ENCODE data around the gene MCU.
"Not testable (repeated sequence)": the region's sequence is repeated elsewhere in the genome, so short reads cannot be mapped to it uniquely, and the experiment has no call there.

The MCU gene

GRCh38 chr10:72765051-72765745 lies 73.3 kb downstream of the MCU start:
- intact Hi-C loops (cut with DNase I; ENCODE audit: low total_unique reads), result no loop called here
- TF ChIP-seq CTCF (IDR thresholded peaks at IDR 0.05), result no peak

GRCh38 chr10:72771195-72771594 lies 79.3 kb downstream of the MCU start:
- DNase-seq; H3K27ac ChIP-seq; intact Hi-C loops (cut with DNase I; ENCODE audit: low total_unique reads); H3K36me3 ChIP-seq; H3K4me1 ChIP-seq; H3K27me3 ChIP-seq; H3K9me3 ChIP-seq; H3K4me3 ChIP-seq: not testable (repeated sequence)

More at GRCh38 chr10:72765051-72765745, 73.3 kb downstream of the MCU start:
- no peaks in the 10 kb centered on the region for H3K36me3 ChIP-seq
- no peak for DNase-seq
- H3K4me1 ChIP-seq, result peaks cover 0 to 32% (median 7%) of the 10 kb centered on the region in 4 donors
- H3K4me3 ChIP-seq, result no peak overlapping the region
- no peaks in the 10 kb centered on the region for H3K27me3 ChIP-seq
- no peak overlapping the region for H3K27ac ChIP-seq
- H3K9me3 ChIP-seq, result no peaks in the 10 kb centered on the region

GRCh38 chr10:72772031-72772430 lies 80.1 kb downstream of the MCU start:
- intact Hi-C loops (cut with DNase I; ENCODE audit: low total_unique reads), result no loop called here
- DNase-seq, result no peak
- Histone ChIP-seq H3K36me3 (no peaks in the 10 kb centered on the region), H3K27me3 (no peaks in the 10 kb centered on the region), H3K9me3 (no peaks in the 10 kb centered on the region), H3K4me3 (no peak overlapping the region), H3K4me1 (no peaks in the 10 kb centered on the region), H3K27ac (no peak overlapping the region)
- TF ChIP-seq CTCF (IDR thresholded peaks at IDR 0.05), result no peak

- intact Hi-C loops (cut with DNase I; ENCODE audit: low total_unique reads), result no loop called here
- H3K27ac ChIP-seq, result no peak overlapping the region
- no peak for DNase-seq
- H3K4me3 ChIP-seq, result no peak overlapping the region
- H3K36me3 ChIP-seq, result no peaks in the 10 kb centered on the region
- no peaks in the 10 kb centered on the region for H3K9me3 ChIP-seq
- peaks cover 0 to 34% (median 14%) of the 10 kb centered on the region in 4 donors for H3K4me1 ChIP-seq
- no peak for TF ChIP-seq CTCF (IDR thresholded peaks at IDR 0.05)
- H3K27me3 ChIP-seq, result no peaks in the 10 kb centered on the region
Measured at GRCh38 chr10:72779874-72780273, 87.9 kb downstream of the MCU start.

- Histone ChIP-seq H3K36me3 (no peaks in the 10 kb centered on the region), H3K27me3 (no peaks in the 10 kb centered on the region), H3K9me3 (no peaks in the 10 kb centered on the region), H3K4me1 (peaks cover 0 to 51% (median 24%) of the 10 kb centered on the region in 4 donors), H3K27ac (no peak overlapping the region), H3K4me3 (no peak overlapping the region)
- no peak for DNase-seq
- no peak for TF ChIP-seq CTCF (IDR thresholded peaks at IDR 0.05)
- intact Hi-C loops (cut with DNase I; ENCODE audit: low total_unique reads), result no loop called here
Measured at GRCh38 chr10:72782649-72783330, 90.8 kb downstream of the MCU start.

GRCh38 chr10:72783410-72783833 lies 91.5 kb downstream of the MCU start:
- H3K9me3 ChIP-seq, result no peaks in the 10 kb centered on the region
- H3K36me3 ChIP-seq, result no peaks in the 10 kb centered on the region
- peaks cover 0 to 51% (median 24%) of the 10 kb centered on the region in 4 donors for H3K4me1 ChIP-seq
- intact Hi-C loops (cut with DNase I; ENCODE audit: low total_unique reads), result no loop called here
- TF ChIP-seq CTCF (IDR thresholded peaks at IDR 0.05), result no peak
- DNase-seq, result no peak
- no peak overlapping the region for H3K4me3 ChIP-seq
- H3K27me3 ChIP-seq, result no peaks in the 10 kb centered on the region
- H3K27ac ChIP-seq, result peak overlapping the region; percentile 24 to 30
